ENCODE data around the gene PSMG3. TPM values are rescaled to one million over a fixed set of nuclear protein-coding genes. Genes with fewer than 3 reads are reported as not detected.
A peak's percentile ranks its signal among the peaks of the same experiment; 100 is the strongest.

The PSMG3 gene
- total and polyA plus RNA-seq, 2 experiments from 2014 or later: 28.3 to 84.8 TPM

DNA sequence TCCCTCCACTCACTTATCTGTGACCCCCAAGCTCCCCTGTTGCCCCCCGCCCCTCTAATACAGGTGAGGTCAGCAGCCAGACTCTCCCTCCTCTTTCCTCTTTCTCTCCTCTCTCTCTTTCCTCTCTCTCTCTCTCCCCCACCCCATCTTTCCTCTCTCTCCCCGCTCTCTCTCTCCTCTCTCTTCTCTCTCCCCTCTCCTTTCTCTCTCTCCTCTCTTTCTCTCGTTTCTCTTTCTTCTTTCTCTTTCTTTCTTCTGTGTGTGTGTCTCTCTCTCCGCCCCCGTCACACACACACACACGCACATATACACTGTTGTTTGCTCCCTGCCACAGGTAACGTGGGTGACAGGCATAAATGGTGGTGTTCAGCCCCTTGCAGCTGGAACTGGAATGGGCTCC lies 37.2 kb upstream of the PSMG3 start:
- Histone ChIP-seq H3K27ac (ENCODE audit: low read depth) (no peak overlapping the region), H3K4me2 (no peak overlapping the region), H3K79me2 (replicated peaks; ENCODE audit: insufficient read depth) (no peaks in the 10 kb centered on the region), H3K36me3 (ENCODE audit: insufficient read depth) (no peaks in the 10 kb centered on the region), H3F3A (replicated peaks; ENCODE audit: low read depth) (no peaks in the 10 kb centered on the region), H2AFZ (peak overlapping the region; percentile 43; the same call in 1 of the 2 replicates), H3K27me3 (ENCODE audit: insufficient read depth) (no peaks in the 10 kb centered on the region), H3K9me2 (ENCODE audit: insufficient read depth) (no peaks in the 10 kb centered on the region), H3K4me3 (no peak overlapping the region), H3K4me1 (ENCODE audit: insufficient read depth) (no peaks in the 10 kb centered on the region; the same call in 1 of the 2 replicates), H4K20me1 (replicated peaks; ENCODE audit: insufficient read depth) (no peaks in the 10 kb centered on the region)
- Mint-ChIP-seq H3K27me3 (ENCODE audit: insufficient read depth, low read depth, poor library complexity) (peaks cover 15% of the 10 kb centered on the region), H3K9me3 (no peaks in the 10 kb centered on the region), H3K36me3 (ENCODE audit: low read depth) (no peaks in the 10 kb centered on the region; the same call in 2 of the 3 replicates), H3K27ac (no peak overlapping the region), H3K4me1 (peaks cover 14% of the 10 kb centered on the region), H3K4me3 (no peak overlapping the region)
- TF ChIP-seq, protein P1, sequence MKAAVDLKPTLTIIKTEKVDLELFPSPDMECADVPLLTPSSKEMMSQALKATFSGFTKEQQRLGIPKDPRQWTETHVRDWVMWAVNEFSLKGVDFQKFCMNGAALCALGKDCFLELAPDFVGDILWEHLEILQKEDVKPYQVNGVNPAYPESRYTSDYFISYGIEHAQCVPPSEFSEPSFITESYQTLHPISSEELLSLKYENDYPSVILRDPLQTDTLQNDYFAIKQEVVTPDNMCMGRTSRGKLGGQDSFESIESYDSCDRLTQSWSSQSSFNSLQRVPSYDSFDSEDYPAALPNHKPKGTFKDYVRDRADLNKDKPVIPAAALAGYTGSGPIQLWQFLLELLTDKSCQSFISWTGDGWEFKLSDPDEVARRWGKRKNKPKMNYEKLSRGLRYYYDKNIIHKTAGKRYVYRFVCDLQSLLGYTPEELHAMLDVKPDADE (IDR thresholded peaks at IDR 0.05): no peak
- TF ChIP-seq ZNF114 (CRISPR knock-in tag; IDR thresholded peaks at IDR 0.05): no peak
- DNase-seq (ENCODE audit: low spot score) (no peak), ATAC-seq (no peak)

DNA sequence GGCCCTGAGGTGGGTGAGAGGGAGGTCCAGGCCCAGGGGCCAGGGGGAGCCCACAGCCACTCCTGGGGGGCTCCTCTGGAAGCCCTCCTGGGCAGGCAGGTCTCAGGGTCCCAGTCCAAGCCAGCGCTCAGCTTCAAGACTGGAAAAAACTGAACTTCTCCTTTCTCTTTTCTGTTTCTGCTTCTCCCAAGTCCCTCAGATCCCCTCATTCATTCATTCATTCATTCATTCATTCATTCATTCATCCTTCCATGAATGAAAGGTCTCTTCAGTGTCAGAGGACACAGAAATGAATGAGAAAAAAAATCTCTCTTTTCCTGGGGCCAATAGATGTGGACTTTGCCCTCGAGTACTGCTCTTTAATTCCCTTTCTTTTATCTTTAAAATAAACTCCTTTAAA lies 34.6 kb upstream of the PSMG3 start:
- Histone ChIP-seq H3F3A (replicated peaks; ENCODE audit: low read depth) (no peaks in the 10 kb centered on the region), H3K36me3 (ENCODE audit: insufficient read depth) (no peaks in the 10 kb centered on the region), H3K4me3 (no peak overlapping the region), H2AFZ (no peak overlapping the region), H3K9me2 (ENCODE audit: insufficient read depth) (no peaks in the 10 kb centered on the region), H3K79me2 (replicated peaks; ENCODE audit: insufficient read depth) (no peaks in the 10 kb centered on the region), H3K4me1 (ENCODE audit: insufficient read depth) (no peaks in the 10 kb centered on the region; the same call in 1 of the 2 replicates), H4K20me1 (replicated peaks; ENCODE audit: insufficient read depth) (no peaks in the 10 kb centered on the region), H3K4me2 (no peak overlapping the region), H3K27ac (ENCODE audit: low read depth) (no peak overlapping the region), H3K27me3 (ENCODE audit: insufficient read depth) (no peaks in the 10 kb centered on the region)
- Mint-ChIP-seq H3K4me3 (no peak overlapping the region), H3K36me3 (ENCODE audit: low read depth) (no peaks in the 10 kb centered on the region; the same call in 2 of the 3 replicates), H3K4me1 (peaks cover 10% of the 10 kb centered on the region), H3K9me3 (no peaks in the 10 kb centered on the region), H3K27me3 (ENCODE audit: insufficient read depth, low read depth, poor library complexity) (peaks cover 13% of the 10 kb centered on the region), H3K27ac (no peak overlapping the region)
- DNase-seq (ENCODE audit: low spot score) (no peak), ATAC-seq (no peak)
- TF ChIP-seq ZNF331 (CRISPR knock-in tag; IDR thresholded peaks at IDR 0.05; ENCODE audit: low read depth) (no peak), CREB1 (CRISPR knock-in tag; IDR thresholded peaks at IDR 0.05; ENCODE audit: low read depth) (no peak), ZNF114 (CRISPR knock-in tag; IDR thresholded peaks at IDR 0.05) (no peak)

DNA sequence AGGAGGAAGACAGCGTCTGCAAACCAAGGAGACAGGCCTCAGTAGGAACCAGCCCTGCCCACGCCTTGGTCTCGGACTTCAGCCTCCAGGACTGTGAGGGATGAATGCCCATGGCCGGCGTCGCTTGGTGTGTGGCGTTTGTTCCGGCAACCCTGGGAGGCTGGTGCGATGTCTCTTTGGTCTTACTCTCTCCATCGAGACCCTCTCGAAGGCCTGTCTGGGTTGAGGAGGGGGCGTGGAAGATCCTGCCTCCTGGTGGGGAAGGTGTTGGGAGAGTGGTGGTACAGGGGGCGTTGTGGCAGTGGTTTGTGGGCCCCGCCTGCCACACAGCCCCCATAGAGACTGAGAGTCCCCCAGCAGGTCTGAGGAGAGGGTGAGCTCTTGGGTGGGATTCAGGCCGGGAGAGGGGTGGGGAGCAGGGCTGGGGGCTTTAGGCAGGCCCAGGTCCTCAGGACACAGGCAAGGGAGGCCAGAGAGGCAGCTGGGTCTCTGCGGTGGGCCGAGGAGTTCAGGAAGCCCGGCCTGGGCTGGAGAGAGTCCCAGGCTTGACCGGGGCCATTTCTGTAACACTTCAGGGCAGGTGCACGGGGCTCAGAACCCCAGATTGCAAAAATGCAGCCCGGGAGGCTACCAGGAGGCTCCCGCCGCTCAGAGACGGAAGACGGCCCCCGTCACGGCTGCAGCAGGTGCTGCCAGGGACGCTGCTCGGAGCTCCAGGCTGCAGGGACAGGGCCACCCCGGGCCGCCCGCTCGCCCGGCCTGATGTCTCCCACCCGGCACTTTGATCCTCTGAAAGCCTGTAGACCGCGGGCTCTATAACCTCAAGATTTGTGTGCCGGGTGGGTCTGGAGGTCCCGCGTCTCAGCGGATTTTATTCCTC lies 33.8 kb upstream of the PSMG3 start:
- Histone ChIP-seq H4K20me1 (replicated peaks; ENCODE audit: insufficient read depth) (no peaks in the 10 kb centered on the region), H3K4me3 (no peak overlapping the region), H3K27me3 (ENCODE audit: insufficient read depth) (no peaks in the 10 kb centered on the region), H3F3A (replicated peaks; ENCODE audit: low read depth) (no peaks in the 10 kb centered on the region), H3K4me2 (no peak overlapping the region), H3K27ac (ENCODE audit: low read depth) (no peak overlapping the region), H3K79me2 (replicated peaks; ENCODE audit: insufficient read depth) (no peaks in the 10 kb centered on the region), H3K36me3 (ENCODE audit: insufficient read depth) (no peaks in the 10 kb centered on the region), H3K9me2 (ENCODE audit: insufficient read depth) (no peaks in the 10 kb centered on the region), H2AFZ (no peak overlapping the region), H3K4me1 (ENCODE audit: insufficient read depth) (no peaks in the 10 kb centered on the region; the same call in 1 of the 2 replicates)
- peak; percentile 23; the same call in 2 of the 3 replicates for ATAC-seq
- Mint-ChIP-seq H3K4me3 (no peak overlapping the region), H3K36me3 (ENCODE audit: low read depth) (no peaks in the 10 kb centered on the region; the same call in 2 of the 3 replicates), H3K27me3 (ENCODE audit: insufficient read depth, low read depth, poor library complexity) (peaks cover 11% of the 10 kb centered on the region), H3K9me3 (no peaks in the 10 kb centered on the region), H3K4me1 (peaks cover 10% of the 10 kb centered on the region), H3K27ac (no peak overlapping the region)
- no peak for DNase-seq (ENCODE audit: low spot score)
- TF ChIP-seq EZH2 (IDR thresholded peaks at IDR 0.05; ENCODE audit: low read depth, unreplicated experiment) (no peak), EZH2phosphoT487 (IDR thresholded peaks at IDR 0.05; ENCODE audit: unreplicated experiment) (no peak), ZNF331 (CRISPR knock-in tag; IDR thresholded peaks at IDR 0.05; ENCODE audit: low read depth) (no peak), NANOG (IDR thresholded peaks at IDR 0.05; ENCODE audit: borderline replicate concordance) (no peak), ZNF114 (CRISPR knock-in tag; IDR thresholded peaks at IDR 0.05) (no peak)
- TF ChIP-seq, protein P2, sequence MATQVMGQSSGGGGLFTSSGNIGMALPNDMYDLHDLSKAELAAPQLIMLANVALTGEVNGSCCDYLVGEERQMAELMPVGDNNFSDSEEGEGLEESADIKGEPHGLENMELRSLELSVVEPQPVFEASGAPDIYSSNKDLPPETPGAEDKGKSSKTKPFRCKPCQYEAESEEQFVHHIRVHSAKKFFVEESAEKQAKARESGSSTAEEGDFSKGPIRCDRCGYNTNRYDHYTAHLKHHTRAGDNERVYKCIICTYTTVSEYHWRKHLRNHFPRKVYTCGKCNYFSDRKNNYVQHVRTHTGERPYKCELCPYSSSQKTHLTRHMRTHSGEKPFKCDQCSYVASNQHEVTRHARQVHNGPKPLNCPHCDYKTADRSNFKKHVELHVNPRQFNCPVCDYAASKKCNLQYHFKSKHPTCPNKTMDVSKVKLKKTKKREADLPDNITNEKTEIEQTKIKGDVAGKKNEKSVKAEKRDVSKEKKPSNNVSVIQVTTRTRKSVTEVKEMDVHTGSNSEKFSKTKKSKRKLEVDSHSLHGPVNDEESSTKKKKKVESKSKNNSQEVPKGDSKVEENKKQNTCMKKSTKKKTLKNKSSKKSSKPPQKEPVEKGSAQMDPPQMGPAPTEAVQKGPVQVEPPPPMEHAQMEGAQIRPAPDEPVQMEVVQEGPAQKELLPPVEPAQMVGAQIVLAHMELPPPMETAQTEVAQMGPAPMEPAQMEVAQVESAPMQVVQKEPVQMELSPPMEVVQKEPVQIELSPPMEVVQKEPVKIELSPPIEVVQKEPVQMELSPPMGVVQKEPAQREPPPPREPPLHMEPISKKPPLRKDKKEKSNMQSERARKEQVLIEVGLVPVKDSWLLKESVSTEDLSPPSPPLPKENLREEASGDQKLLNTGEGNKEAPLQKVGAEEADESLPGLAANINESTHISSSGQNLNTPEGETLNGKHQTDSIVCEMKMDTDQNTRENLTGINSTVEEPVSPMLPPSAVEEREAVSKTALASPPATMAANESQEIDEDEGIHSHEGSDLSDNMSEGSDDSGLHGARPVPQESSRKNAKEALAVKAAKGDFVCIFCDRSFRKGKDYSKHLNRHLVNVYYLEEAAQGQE (IDR thresholded peaks at IDR 0.05; ENCODE audit: unreplicated experiment): no peak
